H9 (cell line): ENCODE measurements around the gene CD80. TPM values are rescaled to one million over a fixed set of nuclear protein-coding genes. Genes with fewer than 3 reads are reported as not detected.

Experiments
- DNase-seq: peaks from one replicate; pipeline ENCODE4 v3.0.0-alpha.2; 2017
- H2AFZ ChIP-seq: one replicate; pipeline ENCODE4 v1.6.1; 2013; ENCODE audit warnings: mild to moderate bottlenecking, low read length, control low read depth, moderate library complexity
- H2AK5ac ChIP-seq: 2 replicates; pipeline ENCODE4 v1.6.1; 2013; ENCODE audit warnings: low read length, control low read depth, mixed read lengths; ENCODE audit not compliant: insufficient read length
- H2BK120ac ChIP-seq: one replicate; pipeline ENCODE4 v1.6.1; 2013; ENCODE audit warnings: low read depth, mild to moderate bottlenecking, low read length, control low read depth, inconsistent platforms; ENCODE audit not compliant: poor library complexity, severe bottlenecking
- H2BK12ac ChIP-seq: 2 replicates; pipeline ENCODE4 v1.6.1; 2013; ENCODE audit warnings: low read length, control low read depth, mixed read lengths, low read depth; ENCODE audit not compliant: insufficient read length
- H2BK15ac ChIP-seq: 2 replicates; pipeline ENCODE4 v1.6.1; 2013; ENCODE audit warnings: low read depth, low read length, control low read depth
- H2BK20ac ChIP-seq: one replicate; pipeline ENCODE4 v1.6.1; 2013; ENCODE audit warnings: low read depth, mild to moderate bottlenecking, low read length, control low read depth, inconsistent platforms; ENCODE audit not compliant: poor library complexity, severe bottlenecking
- H2BK5ac ChIP-seq: 2 replicates; pipeline ENCODE4 v1.6.1; 2013; ENCODE audit warnings: low read length, control low read depth, mixed read lengths; ENCODE audit not compliant: insufficient read length
- H3K14ac ChIP-seq: 2 replicates; pipeline ENCODE4 v1.6.1; 2013; ENCODE audit warnings: low read length, control low read depth; ENCODE audit not compliant: insufficient read depth
- H3K18ac ChIP-seq: 2 replicates; pipeline ENCODE4 v1.6.1; 2013; ENCODE audit warnings: low read depth, mild to moderate bottlenecking, mixed read lengths, low read length, control low read depth; ENCODE audit not compliant: insufficient read length
- H3K23ac ChIP-seq: 2 replicates; pipeline ENCODE4 v1.6.1; 2013; ENCODE audit warnings: low read length, control low read depth, mixed read lengths, low read depth; ENCODE audit not compliant: insufficient read length
- H3K23me2 ChIP-seq: 2 replicates; pipeline ENCODE4 v1.6.1; 2013; ENCODE audit warnings: low read depth, mild to moderate bottlenecking, mixed read lengths, low read length, control low read depth; ENCODE audit not compliant: insufficient read length, poor library complexity, severe bottlenecking
- H3K27ac ChIP-seq: 2 replicates; pipeline ENCODE4 v1.5.1; 2013; ENCODE audit warnings: low read length, control low read depth, mixed read lengths, low read depth; ENCODE audit not compliant: insufficient read length
- H3K27me3 ChIP-seq: 2 replicates; pipeline ENCODE4 v1.6.1; 2013; ENCODE audit warnings: low read length, control low read depth, inconsistent platforms; ENCODE audit not compliant: insufficient read depth
- H3K4ac ChIP-seq: 2 replicates; pipeline ENCODE4 v1.6.1; 2013; ENCODE audit warnings: low read depth, mild to moderate bottlenecking, control low read depth, inconsistent platforms, low read length, moderate library complexity
- H3K4me1 ChIP-seq: 2 replicates; pipeline ENCODE4 v1.6.1; 2013; ENCODE audit warnings: low read length, control low read depth, inconsistent platforms; ENCODE audit not compliant: insufficient read depth
- H3K4me2 ChIP-seq: 2 replicates; pipeline ENCODE4 v1.6.1; 2013; ENCODE audit warnings: low read length, control low read depth, mixed read lengths; ENCODE audit not compliant: insufficient read length, insufficient read depth
- H3K56ac ChIP-seq: 2 replicates; pipeline ENCODE4 v1.6.1; 2013; ENCODE audit warnings: low read depth, mild to moderate bottlenecking, mixed read lengths, low read length, control low read depth; ENCODE audit not compliant: insufficient read length
- H3K79me1 ChIP-seq: 2 replicates; pipeline ENCODE4 v1.6.1; 2013; ENCODE audit warnings: low read depth, mild to moderate bottlenecking, moderate library complexity, low read length, control low read depth, inconsistent platforms; ENCODE audit not compliant: insufficient read depth, poor library complexity, severe bottlenecking
- H3K79me2 ChIP-seq: 2 replicates; pipeline ENCODE4 v1.6.1; 2013; ENCODE audit warnings: low read length, control low read depth, inconsistent platforms; ENCODE audit not compliant: insufficient read depth
- H3K9ac ChIP-seq: 2 replicates; pipeline ENCODE4 v1.6.1; 2013; ENCODE audit warnings: low read length, control low read depth, mixed read lengths; ENCODE audit not compliant: insufficient read length; ENCODE audit errors: extremely low read depth
- H3K9me3 ChIP-seq: one replicate; pipeline ENCODE4 v1.6.1; 2013; ENCODE audit warnings: low read depth, low read length, inconsistent platforms; ENCODE audit not compliant: control insufficient read depth
- H3T11ph ChIP-seq: one replicate; pipeline ENCODE4 v1.6.1; 2013; ENCODE audit warnings: mild to moderate bottlenecking, low read length, control low read depth, inconsistent platforms
- H4K20me1 ChIP-seq: one replicate; pipeline ENCODE4 v1.6.1; 2013; ENCODE audit not compliant: control insufficient read depth, insufficient read length, insufficient read depth
- H4K5ac ChIP-seq: 2 replicates; pipeline ENCODE4 v1.6.1; 2013; ENCODE audit warnings: low read depth, mild to moderate bottlenecking, mixed read lengths, low read length, control low read depth; ENCODE audit not compliant: insufficient read length
- H4K8ac ChIP-seq: replicated peaks from 2 replicates; pipeline ENCODE4 v1.6.1; 2013; ENCODE audit warnings: low read length, control low read depth, mixed read lengths, low read depth; ENCODE audit not compliant: insufficient read length
- H4K91ac ChIP-seq: 2 replicates; pipeline ENCODE4 v1.6.1; 2013; ENCODE audit warnings: low read depth, mild to moderate bottlenecking, moderate library complexity, mixed read lengths, low read length, control low read depth; ENCODE audit not compliant: insufficient read length
- H3K27ac Mint-ChIP-seq, 3 experiments: 2 replicates in 2 of 3; 3 replicates in 1 of 3; pipeline ENCODE4 v1.8.0; 2020 to 2021; ENCODE audit warnings: mixed read lengths in 3 of 3, mild to moderate bottlenecking in 1 of 3, moderate library complexity in 1 of 3
- H3K27me3 Mint-ChIP-seq: 2 replicates; pipeline ENCODE4 v1.8.0; 2021; ENCODE audit warnings: low read depth, mild to moderate bottlenecking, moderate library complexity, mixed read lengths
- H3K36me3 Mint-ChIP-seq, 3 experiments: 2 replicates in 2 of 3; 3 replicates in 1 of 3; pipeline ENCODE4 v1.8.0; 2020 to 2021; ENCODE audit warnings: low read depth in 3 of 3, mixed read lengths in 3 of 3; ENCODE audit not compliant: insufficient read depth in 1 of 3
- H3K4me1 Mint-ChIP-seq, 2 experiments: 2 replicates each; pipeline ENCODE4 v1.8.0; 2020; ENCODE audit warnings: mixed read lengths in 2 of 2
- H3K4me3 Mint-ChIP-seq, 2 experiments: 2 replicates in 1 of 2; 3 replicates in 1 of 2; pipeline ENCODE4 v1.8.0; 2020 to 2021; ENCODE audit warnings: mild to moderate bottlenecking in 2 of 2, mixed read lengths in 2 of 2, moderate library complexity in 1 of 2
- H3K9me3 Mint-ChIP-seq, 2 experiments: 2 replicates in 1 of 2; 3 replicates in 1 of 2; pipeline ENCODE4 v1.8.0; 2020; ENCODE audit warnings: mild to moderate bottlenecking in 2 of 2, mixed read lengths in 2 of 2, moderate library complexity in 1 of 2
- CTCF ChIP-seq: fragments of 200-600 bp; sonication (generic); conservative IDR thresholded peaks from 3 replicates; pipeline ENCODE4 v1.8.0; 2021; ENCODE audit warnings: antibody characterized with exemption, mild to moderate bottlenecking
- WGBS: extraction: QIAGEN DNeasy Blood & Tissue Kit; methylation state at CpG from one replicate; pipeline ENCODE4 v1.1.7; 2013; ENCODE audit warnings: missing lambda C conversion rate, low lambda C conversion rate, mixed read lengths; ENCODE audit not compliant: insufficient read length; ENCODE audit errors: extremely low coverage; 5-methylcytosine and 5-hydroxymethylcytosine counted together
- long read RNA-seq: library from polyadenylated mRNA; unstranded; transcript quantifications from one replicate; pipeline ENCODE4 v2.0.0, GENCODE V29; 2020
- total RNA-seq: library from RNA; stranded (reverse); gene quantifications from 2 replicates; pipeline ENCODE4 v1.2.1, GENCODE V29; 2021

CD80 gene
- not detected in 2 replicates for total RNA-seq
- long read RNA-seq = 0 reads

- H4K91ac ChIP-seq = no peak within 1 kb of the TSS
- no peak within 1 kb of the TSS for H3K4me2 ChIP-seq
- peak; percentile 65 for TF ChIP-seq CTCF
- H2BK20ac ChIP-seq = no peak within 1 kb of the TSS
- no peak within 1 kb of the TSS for H3K56ac ChIP-seq
- H2BK5ac ChIP-seq = no peak within 1 kb of the TSS
- H3K79me1 ChIP-seq = no peaks in the 10 kb centered on the region
- no peaks in the 10 kb centered on the region for H3K27me3 ChIP-seq
- no peak within 1 kb of the TSS for H4K8ac ChIP-seq
- Mint-ChIP-seq H3K9me3 (no peaks in the 10 kb centered on the region; a peak in 1 of 5 replicates), H3K36me3 (no peaks in the 10 kb centered on the region), H3K27ac (no peak within 1 kb of the TSS), H3K27me3 (peaks cover 4% of the 10 kb centered on the region), H3K4me1 (peaks cover 4 to 5% of the 10 kb centered on the region in 2 experiments; a peak in 3 of 4 replicates), H3K4me3 (no peak within 1 kb of the TSS)
- H3K23me2 ChIP-seq = no peaks in the 10 kb centered on the region
- H2BK12ac ChIP-seq = no peak within 1 kb of the TSS
- no peak within 1 kb of the TSS for H2AFZ ChIP-seq
- no peak within 1 kb of the TSS for H3K27ac ChIP-seq
- H3K4me1 ChIP-seq = no peaks in the 10 kb centered on the region
- no peak within 1 kb of the TSS for H3K4ac ChIP-seq
- H3K9ac ChIP-seq = no peak within 1 kb of the TSS
- H3K9me3 ChIP-seq = no peaks in the 10 kb centered on the region
- H3K23ac ChIP-seq = no peak within 1 kb of the TSS
- H2BK120ac ChIP-seq = no peak within 1 kb of the TSS
- H3K18ac ChIP-seq = no peak within 1 kb of the TSS
- no peaks in the 10 kb centered on the region for H3K79me2 ChIP-seq
- no peak within 1 kb of the TSS for H2AK5ac ChIP-seq
- DNase-seq = peak; percentile 79
- no peaks in the 10 kb centered on the region for H4K20me1 ChIP-seq
- H3T11ph ChIP-seq = no peak within 1 kb of the TSS
- WGBS = no CpG with 5 or more reads among the region's 7 CpGs
- no peak within 1 kb of the TSS for H4K5ac ChIP-seq
- no peak within 1 kb of the TSS for H3K14ac ChIP-seq
- no peak within 1 kb of the TSS for H2BK15ac ChIP-seq
Observed at GRCh38 chr3:119559441-119559963, at the start of gene CD80. CD80 (minus strand) TSS chr3:119559614; CDS start chr3:119557728, 1,886 bp downstream.
